CD4-positive, CD25-positive, alpha-beta regulatory T cell (primary cell): ENCODE results near the gene SARNP. TPM values are rescaled to one million over a fixed set of nuclear protein-coding genes. Genes with fewer than 3 reads are reported as not detected.
A peak's percentile ranks its signal among the peaks of the same experiment; 100 is the strongest.

Experiments
- ATAC-seq, 2 donors: fragments of 150-1000 bp; cut with Tn5 transposase; one replicate each; pipeline ENCODE4 v1.10.0; 2021; ENCODE audit warnings: low read depth in 2 of 2, moderate number of reproducible peaks in 2 of 2, moderate library complexity in 1 of 2
- DNase-seq, 3 donors: peaks; one replicate each; pipeline versions ENCODE4 v3.0.0 to v3.0.0-alpha.2; 2012 to 2022; ENCODE audit warnings: mixed read lengths in 1 of 3
- H3K27ac ChIP-seq: one replicate; pipeline ENCODE4 v1.7.0; 2013; ENCODE audit warnings: mild to moderate bottlenecking, low read length; ENCODE audit not compliant: insufficient read depth, poor library complexity, severe bottlenecking
- H3K27me3 ChIP-seq: one replicate; pipeline ENCODE4 v1.7.0; 2013; ENCODE audit warnings: low read length; ENCODE audit not compliant: control insufficient read depth, insufficient read depth
- H3K36me3 ChIP-seq: one replicate; pipeline ENCODE4 v1.7.0; 2013; ENCODE audit warnings: mild to moderate bottlenecking, low read length, moderate library complexity; ENCODE audit not compliant: control insufficient read depth, insufficient read depth
- H3K4me1 ChIP-seq: 2 replicates; pipeline ENCODE4 v1.7.0; 2013; ENCODE audit warnings: mild to moderate bottlenecking, low read length; ENCODE audit not compliant: insufficient read depth, control insufficient read depth, poor library complexity, severe bottlenecking
- H3K4me3 ChIP-seq: one replicate; pipeline ENCODE4 v1.7.0; 2013; ENCODE audit warnings: low read depth, mild to moderate bottlenecking, low read length, moderate library complexity
- H3K9me3 ChIP-seq, 2 experiments: 1 replicate in 1 of 2; 2 replicates in 1 of 2; pipeline ENCODE4 v1.7.0; 2013; ENCODE audit warnings: low read length in 2 of 2, mild to moderate bottlenecking in 1 of 2, moderate library complexity in 1 of 2; ENCODE audit not compliant: control insufficient read depth in 2 of 2
- H3K27ac Mint-ChIP-seq, 3 donors: one replicate each; pipeline ENCODE4 v1.8.0; 2020 to 2022; ENCODE audit warnings: mild to moderate bottlenecking in 3 of 3, mixed read lengths in 3 of 3, moderate library complexity in 2 of 3
- H3K27me3 Mint-ChIP-seq: one replicate; pipeline ENCODE4 v1.8.0; 2022; ENCODE audit warnings: mild to moderate bottlenecking, mixed read lengths
- H3K36me3 Mint-ChIP-seq: one replicate; pipeline ENCODE4 v1.8.0; 2020; ENCODE audit warnings: mixed read lengths
- H3K4me1 Mint-ChIP-seq, 4 donors: one replicate each; pipeline ENCODE4 v1.8.0; 2020 to 2022; ENCODE audit warnings: mixed read lengths in 4 of 4, mild to moderate bottlenecking in 1 of 4
- H3K4me3 Mint-ChIP-seq, 4 donors: one replicate each; pipeline ENCODE4 v1.8.0; 2020 to 2022; ENCODE audit warnings: mild to moderate bottlenecking in 4 of 4, mixed read lengths in 4 of 4, moderate library complexity in 3 of 4
- H3K9me3 Mint-ChIP-seq, 7 donors: one replicate each; pipeline ENCODE4 v1.8.0; 2020 to 2022; ENCODE audit warnings: mixed read lengths in 7 of 7, mild to moderate bottlenecking in 3 of 7, moderate library complexity in 2 of 7
- polyA plus RNA-seq, 4 donors: library from polyadenylated mRNA; unstranded; fragments of 300-500 nt; fragmentation: Illumina TruSeq; gene quantifications; one replicate each; pipeline ENCODE4 v1.2.3, GENCODE V29; 2021
- total RNA-seq: library from RNA; stranded (reverse); gene quantifications from one replicate; pipeline ENCODE4 v1.2.3, GENCODE V29; 2022

Gene SARNP
- total and polyA plus RNA-seq, 5 donors from 2014 or later, result 49.3 to 159 (median 123) TPM

- no peak overlapping the region for H3K27ac ChIP-seq
- no peaks in the 10 kb centered on the region for H3K4me1 ChIP-seq
- peaks cover 57% of the 10 kb centered on the region for H3K27me3 Mint-ChIP-seq
- H3K4me3 ChIP-seq, result no peak overlapping the region
- no peaks in the 10 kb centered on the region for H3K36me3 Mint-ChIP-seq
- H3K9me3 Mint-ChIP-seq, result no peaks in the 10 kb centered on the region
- H3K36me3 ChIP-seq, result no peaks in the 10 kb centered on the region
- H3K27me3 ChIP-seq, result peaks cover 8% of the 10 kb centered on the region
- peaks cover 0 to 5% (median 2%) of the 10 kb centered on the region in 4 donors for H3K4me1 Mint-ChIP-seq
- peak overlapping the region in 1 of 3 donors; percentile 65 for H3K27ac Mint-ChIP-seq
- H3K4me3 Mint-ChIP-seq, result no peak overlapping the region
- DNase-seq (no peak), ATAC-seq (no peak)
- no peaks in the 10 kb centered on the region for H3K9me3 ChIP-seq
These were observed 27.8 kb upstream of the SARNP start for GRCh38 chr12:55845361-55845760.

DNA sequence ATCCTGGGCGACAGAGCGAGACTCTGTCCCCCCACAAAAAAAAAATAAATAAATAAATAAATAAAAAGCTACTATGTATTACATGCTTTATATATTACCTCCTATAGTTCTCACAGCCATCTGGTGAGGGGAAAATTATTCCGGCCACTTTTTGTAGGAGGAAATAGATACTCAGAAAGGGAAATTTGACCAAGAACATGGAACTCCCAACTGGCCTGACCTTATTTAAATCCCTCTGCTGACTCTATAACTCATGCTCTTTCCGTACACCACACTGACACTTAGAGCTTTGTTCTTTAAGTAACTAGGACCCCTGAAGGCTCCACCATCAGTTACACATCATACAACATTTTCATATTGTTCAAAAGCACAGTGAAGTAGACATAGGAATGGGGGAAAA lies 27.4 kb upstream of the SARNP start:
- H3K27ac Mint-ChIP-seq, result peak overlapping the region in 1 of 3 donors; percentile 65

DNA sequence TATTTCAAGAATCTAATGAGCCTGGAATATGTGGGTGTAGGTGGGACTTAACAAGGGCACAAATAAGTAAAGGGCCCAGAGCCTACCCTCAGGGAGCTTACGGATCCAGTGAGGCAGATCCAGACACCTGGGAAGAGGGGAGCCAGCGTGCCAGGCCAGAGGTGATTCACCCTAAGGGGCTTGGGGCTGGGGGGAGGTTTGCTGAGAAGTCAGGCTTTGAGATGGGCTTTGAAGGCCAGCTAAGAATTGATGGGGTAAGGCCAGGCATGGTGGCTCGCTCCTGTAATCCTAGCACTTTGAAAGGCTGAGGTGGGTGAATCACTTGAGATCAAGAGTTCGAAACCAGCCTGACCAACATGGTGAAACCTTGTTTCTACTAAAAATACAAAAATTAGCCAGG lies 25.9 kb upstream of the SARNP start:
- H3K4me3 Mint-ChIP-seq, result no peak overlapping the region
- ATAC-seq (no peak), DNase-seq (no peak)
- H3K4me1 ChIP-seq, result no peaks in the 10 kb centered on the region
- no peaks in the 10 kb centered on the region for H3K9me3 Mint-ChIP-seq
- no peak overlapping the region for H3K4me3 ChIP-seq
- no peaks in the 10 kb centered on the region for H3K36me3 ChIP-seq
- H3K9me3 ChIP-seq, result no peaks in the 10 kb centered on the region
- no peak overlapping the region for H3K27ac ChIP-seq
- peaks cover 0 to 5% (median 2%) of the 10 kb centered on the region in 4 donors for H3K4me1 Mint-ChIP-seq
- no peak overlapping the region for H3K27ac Mint-ChIP-seq
- H3K27me3 ChIP-seq, result peaks cover 2% of the 10 kb centered on the region
- H3K36me3 Mint-ChIP-seq, result no peaks in the 10 kb centered on the region
- H3K27me3 Mint-ChIP-seq, result peaks cover 43% of the 10 kb centered on the region

More for the DNA sequence above, 27.4 kb upstream of the SARNP start:
- H3K27ac ChIP-seq, result no peak overlapping the region
- H3K4me1 ChIP-seq, result no peaks in the 10 kb centered on the region
- Mint-ChIP-seq H3K9me3 (no peaks in the 10 kb centered on the region), H3K36me3 (no peaks in the 10 kb centered on the region), H3K4me1 (peaks cover 0 to 5% (median 2%) of the 10 kb centered on the region in 4 donors), H3K4me3 (no peak overlapping the region), H3K27me3 (peaks cover 53% of the 10 kb centered on the region)
- H3K4me3 ChIP-seq, result no peak overlapping the region
- ATAC-seq (no peak), DNase-seq (no peak)
- peaks cover 5% of the 10 kb centered on the region for H3K27me3 ChIP-seq
- H3K36me3 ChIP-seq, result no peaks in the 10 kb centered on the region
- H3K9me3 ChIP-seq, result no peaks in the 10 kb centered on the region

- Mint-ChIP-seq H3K4me1 (peaks cover 0 to 5% (median 2%) of the 10 kb centered on the region in 4 donors), H3K27ac (peak within 1 kb of the TSS in 1 of 3 donors; percentile 64), H3K27me3 (peaks cover 41% of the 10 kb centered on the region), H3K36me3 (no peaks in the 10 kb centered on the region), H3K4me3 (no peak within 1 kb of the TSS), H3K9me3 (no peaks in the 10 kb centered on the region)
- no peak within 1 kb of the TSS for H3K27ac ChIP-seq
- no peaks in the 10 kb centered on the region for H3K36me3 ChIP-seq
- H3K27me3 ChIP-seq, result peaks cover 2% of the 10 kb centered on the region
- H3K4me3 ChIP-seq, result no peak within 1 kb of the TSS
- H3K4me1 ChIP-seq, result no peaks in the 10 kb centered on the region
- DNase-seq, result no peak
- no peak for ATAC-seq
- no peaks in the 10 kb centered on the region for H3K9me3 ChIP-seq
These were observed 25.3 kb upstream of the SARNP start, which contains the start of gene MMP19 for GRCh38 chr12:55842681-55843429. TSS of gene MMP19 (minus strand) at chr12:55842936. CDS start at chr12:55842830, 106 bp downstream.

DNA sequence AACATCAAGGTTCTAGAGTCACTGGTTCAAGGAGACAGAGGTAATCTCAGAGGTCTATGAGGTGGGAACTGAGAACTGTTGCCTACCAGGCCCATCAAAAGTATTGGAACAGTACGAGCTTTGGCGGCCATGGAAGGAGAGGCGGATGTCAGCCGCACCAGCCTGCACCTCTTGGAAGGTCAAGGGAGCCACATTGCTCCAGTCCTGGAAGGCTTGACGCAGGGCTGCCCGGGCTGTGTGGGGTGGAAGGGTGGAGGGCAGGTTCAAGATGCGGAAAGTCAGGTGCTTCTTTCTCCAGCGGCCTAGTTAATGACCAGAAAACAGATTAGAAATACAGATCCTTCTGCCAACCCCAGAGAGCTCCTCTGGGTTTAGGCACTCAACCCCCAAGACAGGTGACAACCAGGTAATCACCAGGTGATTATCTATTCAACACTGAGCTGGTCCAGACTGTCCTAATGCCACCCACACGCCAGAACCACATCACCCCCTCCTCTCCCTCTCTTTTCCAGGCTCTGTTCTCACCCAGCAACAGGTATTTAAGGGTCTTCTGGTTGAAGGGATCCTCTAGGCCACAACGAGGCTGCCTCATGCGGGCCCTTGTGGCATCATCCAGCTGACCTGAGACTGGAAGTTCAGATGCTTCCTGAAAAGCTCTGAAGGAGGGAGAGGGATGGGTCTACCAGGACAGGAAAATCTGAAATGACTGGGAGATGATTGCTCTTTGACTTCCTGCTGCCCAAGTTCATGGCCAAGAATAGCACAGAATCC lies 23.2 kb upstream of the SARNP start:
- no peak overlapping the region for H3K27ac ChIP-seq
- H3K9me3 ChIP-seq, result no peaks in the 10 kb centered on the region
- peaks cover 23% of the 10 kb centered on the region for H3K27me3 Mint-ChIP-seq
- ATAC-seq, result no peak
- H3K27ac Mint-ChIP-seq, result peak overlapping the region in 1 of 3 donors; percentile 64
- H3K36me3 Mint-ChIP-seq, result no peaks in the 10 kb centered on the region
- H3K27me3 ChIP-seq, result no peaks in the 10 kb centered on the region
- H3K36me3 ChIP-seq, result no peaks in the 10 kb centered on the region
- peaks cover 0 to 1% (median 0%) of the 10 kb centered on the region in 7 donors for H3K9me3 Mint-ChIP-seq
- no peak overlapping the region for H3K4me3 Mint-ChIP-seq
- H3K4me1 Mint-ChIP-seq, result peaks cover 0 to 13% (median 2%) of the 10 kb centered on the region in 4 donors
- no peak for DNase-seq
- H3K4me1 ChIP-seq, result no peaks in the 10 kb centered on the region
- H3K4me3 ChIP-seq, result no peak overlapping the region

DNA sequence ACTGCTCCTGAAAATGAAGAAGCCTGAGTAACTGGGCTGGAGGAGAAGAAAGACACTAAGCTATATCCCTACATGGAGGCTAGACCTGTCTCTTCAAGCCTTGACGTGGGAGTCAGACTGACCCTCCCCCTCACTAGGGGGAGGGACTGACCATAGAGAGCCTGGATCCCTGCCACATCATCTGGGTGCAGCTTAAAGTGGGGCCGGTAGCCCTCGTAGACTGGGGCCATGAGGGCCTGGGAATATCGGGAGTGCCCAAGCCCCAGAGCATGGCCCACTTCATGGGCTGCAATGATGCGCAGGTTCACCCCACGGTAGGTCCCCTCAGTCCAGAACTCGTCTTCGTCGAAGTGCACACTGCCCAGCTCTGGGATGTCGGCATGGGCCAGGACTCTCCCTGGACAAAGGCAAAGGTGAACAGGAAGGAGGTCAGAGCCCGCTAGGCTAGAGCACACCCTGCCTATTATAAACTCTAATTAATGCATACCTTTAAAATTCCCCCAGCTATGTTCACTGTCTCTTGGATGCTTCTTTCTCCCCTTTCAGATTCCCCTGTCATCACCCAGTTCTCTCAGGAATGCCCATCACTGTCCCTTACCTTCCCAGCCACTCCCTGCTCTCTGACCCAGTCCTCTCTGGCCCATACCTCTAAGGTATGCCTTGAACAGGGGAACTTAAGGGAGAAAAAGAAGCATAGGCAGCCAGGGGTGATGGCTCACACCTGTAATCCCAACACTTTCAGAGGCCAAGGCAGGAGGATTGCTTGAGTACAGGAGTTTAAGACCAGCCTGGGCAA lies 22.0 kb upstream of the SARNP start:
- Mint-ChIP-seq H3K36me3 (no peaks in the 10 kb centered on the region), H3K4me3 (no peak overlapping the region), H3K27me3 (peaks cover 20% of the 10 kb centered on the region), H3K9me3 (peaks cover 0 to 1% (median 0%) of the 10 kb centered on the region in 7 donors), H3K27ac (no peak overlapping the region), H3K4me1 (peaks cover 0 to 13% (median 2%) of the 10 kb centered on the region in 4 donors)
- no peak overlapping the region for H3K4me3 ChIP-seq
- H3K9me3 ChIP-seq, result no peaks in the 10 kb centered on the region
- DNase-seq, result no peak
- no peaks in the 10 kb centered on the region for H3K27me3 ChIP-seq
- no peak overlapping the region for H3K27ac ChIP-seq
- ATAC-seq, result no peak
- no peaks in the 10 kb centered on the region for H3K4me1 ChIP-seq
- H3K36me3 ChIP-seq, result no peaks in the 10 kb centered on the region

- H3K4me3 Mint-ChIP-seq, result no peak overlapping the region
- Histone ChIP-seq H3K36me3 (no peaks in the 10 kb centered on the region), H3K27me3 (no peaks in the 10 kb centered on the region), H3K4me3 (no peak overlapping the region), H3K4me1 (no peaks in the 10 kb centered on the region), H3K27ac (no peak overlapping the region), H3K9me3 (no peaks in the 10 kb centered on the region)
- H3K27ac Mint-ChIP-seq, result no peak overlapping the region
- ATAC-seq (no peak), DNase-seq (no peak)
- H3K9me3 Mint-ChIP-seq, result peaks cover 0 to 1% (median 0%) of the 10 kb centered on the region in 7 donors
- peaks cover 12% of the 10 kb centered on the region for H3K27me3 Mint-ChIP-seq
- no peaks in the 10 kb centered on the region for H3K36me3 Mint-ChIP-seq
- peaks cover 0 to 15% (median 4%) of the 10 kb centered on the region in 4 donors for H3K4me1 Mint-ChIP-seq
These were observed 20.8 kb upstream of the SARNP start for GRCh38 chr12:55838361-55838760.
